Trophoblast cell (in vitro differentiated cells and primary cell): ENCODE results near the gene TMEM132C.

Experiments
- DNase-seq, 2 donors: peaks; one replicate each; pipeline ENCODE4 v3.0.0-alpha.2; 2016
- H2AFZ ChIP-seq: 2 replicates; pipeline ENCODE4 v1.6.1; 2013; ENCODE audit warnings: low read length, moderate library complexity, mild to moderate bottlenecking; ENCODE audit not compliant: insufficient read depth, poor library complexity
- H2AK5ac ChIP-seq: 2 replicates; pipeline ENCODE4 v1.6.1; 2013; ENCODE audit warnings: mild to moderate bottlenecking, low read length
- H2BK120ac ChIP-seq: 2 replicates; pipeline ENCODE4 v1.6.1; 2013; ENCODE audit warnings: low read length, mild to moderate bottlenecking, moderate library complexity; ENCODE audit not compliant: insufficient read depth, poor library complexity
- H2BK12ac ChIP-seq: 2 replicates; pipeline ENCODE4 v1.6.1; 2013; ENCODE audit warnings: mild to moderate bottlenecking, low read length, moderate library complexity
- H2BK5ac ChIP-seq: 2 replicates; pipeline ENCODE4 v1.6.1; 2013; ENCODE audit warnings: low read length, low read depth, moderate library complexity, mild to moderate bottlenecking; ENCODE audit not compliant: poor library complexity
- H3K14ac ChIP-seq: 2 replicates; pipeline ENCODE4 v1.6.1; 2013; ENCODE audit warnings: mild to moderate bottlenecking, low read length
- H3K18ac ChIP-seq: 2 replicates; pipeline ENCODE4 v1.6.1; 2013; ENCODE audit warnings: mild to moderate bottlenecking, low read length
- H3K23ac ChIP-seq: 2 replicates; pipeline ENCODE4 v1.6.1; 2013; ENCODE audit warnings: low read length
- H3K27ac ChIP-seq: 2 replicates; pipeline ENCODE4 v1.5.1; 2013; ENCODE audit warnings: low read depth, mild to moderate bottlenecking, inconsistent platforms, low read length, moderate library complexity
- H3K27me3 ChIP-seq: 2 replicates; pipeline ENCODE4 v1.6.1; 2013; ENCODE audit warnings: inconsistent platforms, mild to moderate bottlenecking, low read length, moderate library complexity; ENCODE audit not compliant: insufficient read depth
- H3K36me3 ChIP-seq, 2 experiments: 1 replicate in 1 of 2; 2 replicates in 1 of 2; pipeline ENCODE4 v1.6.1; 2013; ENCODE audit warnings: low read length in 2 of 2, mild to moderate bottlenecking in 2 of 2, moderate library complexity in 1 of 2; ENCODE audit not compliant: insufficient read depth in 2 of 2, control insufficient read depth in 1 of 2
- H3K4ac ChIP-seq: 2 replicates; pipeline ENCODE4 v1.6.1; 2013; ENCODE audit warnings: low read depth, mild to moderate bottlenecking, low read length, moderate library complexity
- H3K4me1 ChIP-seq, 2 experiments: 1 replicate in 1 of 2; 2 replicates in 1 of 2; pipeline ENCODE4 v1.6.1; 2013; ENCODE audit warnings: low read length in 2 of 2, mild to moderate bottlenecking in 2 of 2, moderate library complexity in 1 of 2; ENCODE audit not compliant: insufficient read depth in 2 of 2, control insufficient read depth in 1 of 2
- H3K4me2 ChIP-seq: 2 replicates; pipeline ENCODE4 v1.6.1; 2013; ENCODE audit warnings: inconsistent platforms, mild to moderate bottlenecking, low read length, moderate library complexity
- H3K4me3 ChIP-seq: 2 replicates; pipeline ENCODE4 v1.5.1; 2013; ENCODE audit warnings: mild to moderate bottlenecking, low read depth, low read length, inconsistent platforms
- H3K79me1 ChIP-seq: one replicate; pipeline ENCODE4 v1.6.1; 2013; ENCODE audit warnings: low read length
- H3K79me2 ChIP-seq: 2 replicates; pipeline ENCODE4 v1.6.1; 2013; ENCODE audit warnings: low read length, mild to moderate bottlenecking; ENCODE audit not compliant: control insufficient read depth, insufficient read depth, poor library complexity
- H3K9ac ChIP-seq: 2 replicates; pipeline ENCODE4 v1.6.1; 2013; ENCODE audit warnings: mild to moderate bottlenecking, low read length
- H3K9me3 ChIP-seq: 2 replicates; pipeline ENCODE4 v1.6.1; 2013; ENCODE audit warnings: low read depth, mild to moderate bottlenecking, control low read depth, inconsistent platforms, low read length; ENCODE audit not compliant: insufficient read depth
- H4K12ac ChIP-seq: 2 replicates; pipeline ENCODE4 v1.6.1; 2013; ENCODE audit warnings: low read depth, mild to moderate bottlenecking, low read length, moderate library complexity
- H4K8ac ChIP-seq: 2 replicates; pipeline ENCODE4 v1.6.1; 2013; ENCODE audit warnings: low read depth, mild to moderate bottlenecking, low read length, moderate library complexity
- H4K91ac ChIP-seq: one replicate; pipeline ENCODE4 v1.6.1; 2013; ENCODE audit warnings: low read depth, mild to moderate bottlenecking, low read length, moderate library complexity
- WGBS: extraction: QIAGEN DNeasy Blood & Tissue Kit; methylation state at CpG from one replicate; pipeline ENCODE4 v1.1.7; 2013; ENCODE audit warnings: missing lambda C conversion rate; ENCODE audit not compliant: insufficient read length, insufficient coverage; ENCODE audit errors: extremely low coverage; 5-methylcytosine and 5-hydroxymethylcytosine counted together

Gene TMEM132C

GRCh38 chr12:128298091-128298748 lies 31.2 kb downstream of the TMEM132C start:
- DNase-seq = peak in 1 of 2 donors; percentile 4
- H3K4ac ChIP-seq = no peak overlapping the region

GRCh38 chr12:128305336-128305892 lies 38.4 kb downstream of the TMEM132C start:
- H3K27ac ChIP-seq = no peak overlapping the region
- no peak overlapping the region for H3K4me3 ChIP-seq
- no peaks in the 10 kb centered on the region for H3K79me2 ChIP-seq
- H3K79me1 ChIP-seq = no peaks in the 10 kb centered on the region
- no peak overlapping the region for H2AFZ ChIP-seq
- H2AK5ac ChIP-seq = no peak overlapping the region
- H4K12ac ChIP-seq = no peak overlapping the region
- H3K36me3 ChIP-seq = no peaks in the 10 kb centered on the region
- H2BK5ac ChIP-seq = no peak overlapping the region
- no peaks in the 10 kb centered on the region for H3K27me3 ChIP-seq
- WGBS = no CpG with 5 or more reads among the region's 10 CpGs
- no peak overlapping the region for H3K4ac ChIP-seq
- H3K18ac ChIP-seq = no peak overlapping the region
- H4K8ac ChIP-seq = no peak overlapping the region
- no peak overlapping the region for H2BK120ac ChIP-seq
- DNase-seq = no peak
- H3K14ac ChIP-seq = no peak overlapping the region
- H2BK12ac ChIP-seq = no peak overlapping the region
- no peaks in the 10 kb centered on the region for H3K4me1 ChIP-seq
- no peak overlapping the region for H3K9ac ChIP-seq
- H3K23ac ChIP-seq = no peak overlapping the region
- H4K91ac ChIP-seq = no peak overlapping the region
- no peak overlapping the region for H3K4me2 ChIP-seq
- H3K9me3 ChIP-seq = no peaks in the 10 kb centered on the region

More at GRCh38 chr12:128298091-128298748, 31.2 kb downstream of the TMEM132C start:
- no peak overlapping the region for H4K8ac ChIP-seq
- H3K27me3 ChIP-seq = no peaks in the 10 kb centered on the region
- H4K91ac ChIP-seq = no peak overlapping the region
- no peaks in the 10 kb centered on the region for H3K79me1 ChIP-seq
- no peak overlapping the region for H3K18ac ChIP-seq
- no peaks in the 10 kb centered on the region for H3K36me3 ChIP-seq
- no peak overlapping the region for H4K12ac ChIP-seq
- no peaks in the 10 kb centered on the region for H3K79me2 ChIP-seq
- no peak overlapping the region for H3K9ac ChIP-seq
- H3K14ac ChIP-seq = no peak overlapping the region
- no peak overlapping the region for H2BK12ac ChIP-seq
- no peak overlapping the region for H3K27ac ChIP-seq
- H2BK5ac ChIP-seq = no peak overlapping the region
- no peak overlapping the region for H3K4me2 ChIP-seq
- no peaks in the 10 kb centered on the region for H3K4me1 ChIP-seq
- no peak overlapping the region for H2AK5ac ChIP-seq
- no peaks in the 10 kb centered on the region for H3K9me3 ChIP-seq
- no CpG with 5 or more reads among the region's 11 CpGs for WGBS
- no peak overlapping the region for H3K4me3 ChIP-seq
- H2AFZ ChIP-seq = no peak overlapping the region
- H3K23ac ChIP-seq = no peak overlapping the region
- H2BK120ac ChIP-seq = no peak overlapping the region

- H3K36me3 ChIP-seq = no peaks in the 10 kb centered on the region
- H3K4me1 ChIP-seq = no peaks in the 10 kb centered on the region
- no peak overlapping the region for H4K12ac ChIP-seq
- no peak overlapping the region for H4K91ac ChIP-seq
- H2AFZ ChIP-seq = no peak overlapping the region
- no peaks in the 10 kb centered on the region for H3K27me3 ChIP-seq
- no peak overlapping the region for H3K27ac ChIP-seq
- H3K18ac ChIP-seq = no peak overlapping the region
- H3K9me3 ChIP-seq = no peaks in the 10 kb centered on the region
- H3K14ac ChIP-seq = no peak overlapping the region
- H3K4ac ChIP-seq = no peak overlapping the region
- H3K23ac ChIP-seq = no peak overlapping the region
- no peak overlapping the region for H4K8ac ChIP-seq
- no peaks in the 10 kb centered on the region for H3K79me1 ChIP-seq
- no peak overlapping the region for H2BK5ac ChIP-seq
- H3K4me3 ChIP-seq = no peak overlapping the region
- no peak overlapping the region for H2BK120ac ChIP-seq
- WGBS = no CpG with 5 or more reads among the region's 2 CpGs
- no peak overlapping the region for H2AK5ac ChIP-seq
- H3K4me2 ChIP-seq = no peak overlapping the region
- H2BK12ac ChIP-seq = no peak overlapping the region
- H3K9ac ChIP-seq = no peak overlapping the region
- peak in 1 of 2 donors; percentile 4 for DNase-seq
- no peaks in the 10 kb centered on the region for H3K79me2 ChIP-seq
Measured at GRCh38 chr12:128307791-128308190, 40.8 kb downstream of the TMEM132C start.

GRCh38 chr12:128312661-128313060 lies 45.7 kb downstream of the TMEM132C start:
- H2BK12ac ChIP-seq = no peak overlapping the region
- H3K27ac ChIP-seq = no peak overlapping the region
- no peak overlapping the region for H4K8ac ChIP-seq
- no peak overlapping the region for H2AFZ ChIP-seq
- H4K91ac ChIP-seq = no peak overlapping the region
- WGBS = no CpG with 5 or more reads among the region's 2 CpGs
- no peak overlapping the region for H3K4me2 ChIP-seq
- H3K9ac ChIP-seq = no peak overlapping the region
- no peak overlapping the region for H3K14ac ChIP-seq
- H2BK5ac ChIP-seq = no peak overlapping the region
- no peaks in the 10 kb centered on the region for H3K79me1 ChIP-seq
- H2AK5ac ChIP-seq = no peak overlapping the region
- H3K36me3 ChIP-seq = no peaks in the 10 kb centered on the region
- H3K23ac ChIP-seq = no peak overlapping the region
- peaks cover 2% of the 10 kb centered on the region for H3K9me3 ChIP-seq
- H3K79me2 ChIP-seq = no peaks in the 10 kb centered on the region
- H3K4me3 ChIP-seq = no peak overlapping the region
- H3K18ac ChIP-seq = no peak overlapping the region
- H3K27me3 ChIP-seq = no peaks in the 10 kb centered on the region
- H2BK120ac ChIP-seq = no peak overlapping the region
- H4K12ac ChIP-seq = no peak overlapping the region
- no peaks in the 10 kb centered on the region for H3K4me1 ChIP-seq
- no peak for DNase-seq
- H3K4ac ChIP-seq = no peak overlapping the region
